Fibroblast of skin of right biceps (primary cell): Measurements from ENCODE around the gene AACS.

Experiments
- DNase-seq: peaks from one replicate; pipeline ENCODE4 v3.0.0-alpha.2; 2013

The AACS gene

DNA sequence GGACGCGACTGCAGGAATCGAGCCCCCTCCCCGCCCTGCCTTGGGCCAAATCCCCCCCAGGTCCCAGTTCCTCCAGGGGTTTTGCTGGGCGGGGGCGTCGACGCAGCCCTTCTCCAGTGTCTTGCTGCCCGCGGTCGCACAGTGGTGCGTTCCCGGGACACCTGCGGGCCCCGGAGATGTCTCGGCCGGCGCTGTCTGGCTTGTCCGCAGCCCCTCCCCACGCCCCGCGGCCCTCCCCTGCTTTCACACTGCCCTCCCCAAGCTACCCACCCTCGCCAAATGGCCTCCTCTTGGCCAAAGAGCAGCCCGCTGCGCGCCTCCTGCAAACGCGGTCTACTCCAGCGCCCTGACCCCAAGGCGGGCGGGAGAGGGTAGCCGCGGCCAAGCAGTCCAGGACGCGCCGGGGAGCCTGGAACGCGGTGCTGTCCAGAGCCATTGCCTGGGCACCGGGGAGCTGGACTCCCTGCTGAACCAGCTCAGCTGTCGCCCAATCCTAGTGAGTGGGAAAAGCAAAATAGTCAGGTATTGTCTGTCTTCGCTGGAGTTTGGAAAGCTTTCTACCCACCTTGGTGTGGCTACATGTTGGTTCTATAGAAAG is 122.0 kb downstream of the AACS start:
- no peak for DNase-seq

- no peak for DNase-seq
These were observed 122.8 kb downstream of the AACS start for GRCh38 chr12:125187780-125188741.

DNA sequence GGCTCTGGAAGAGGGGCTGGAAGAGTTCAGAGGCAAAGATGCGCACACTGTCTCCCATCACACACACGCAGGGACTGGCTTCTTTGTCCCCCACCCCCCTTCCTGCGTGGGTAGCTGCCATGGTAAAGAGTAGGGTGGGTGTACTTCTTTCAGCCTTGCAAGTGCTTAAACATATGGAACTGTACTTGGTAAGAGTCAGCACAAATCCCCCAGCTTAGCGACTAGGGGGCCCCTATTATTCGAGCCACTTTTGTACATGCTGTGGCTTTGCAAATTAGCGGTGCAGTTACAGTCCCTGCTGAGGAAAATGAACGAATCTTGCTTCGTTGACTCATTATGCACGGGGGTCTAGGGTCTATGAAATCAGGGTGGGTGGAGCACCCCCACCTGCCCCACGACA is 123.8 kb downstream of the AACS start:
- no peak for DNase-seq

- DNase-seq, result no peak
These were observed 124.3 kb downstream of the AACS start for GRCh38 chr12:125189502-125189901.

DNA sequence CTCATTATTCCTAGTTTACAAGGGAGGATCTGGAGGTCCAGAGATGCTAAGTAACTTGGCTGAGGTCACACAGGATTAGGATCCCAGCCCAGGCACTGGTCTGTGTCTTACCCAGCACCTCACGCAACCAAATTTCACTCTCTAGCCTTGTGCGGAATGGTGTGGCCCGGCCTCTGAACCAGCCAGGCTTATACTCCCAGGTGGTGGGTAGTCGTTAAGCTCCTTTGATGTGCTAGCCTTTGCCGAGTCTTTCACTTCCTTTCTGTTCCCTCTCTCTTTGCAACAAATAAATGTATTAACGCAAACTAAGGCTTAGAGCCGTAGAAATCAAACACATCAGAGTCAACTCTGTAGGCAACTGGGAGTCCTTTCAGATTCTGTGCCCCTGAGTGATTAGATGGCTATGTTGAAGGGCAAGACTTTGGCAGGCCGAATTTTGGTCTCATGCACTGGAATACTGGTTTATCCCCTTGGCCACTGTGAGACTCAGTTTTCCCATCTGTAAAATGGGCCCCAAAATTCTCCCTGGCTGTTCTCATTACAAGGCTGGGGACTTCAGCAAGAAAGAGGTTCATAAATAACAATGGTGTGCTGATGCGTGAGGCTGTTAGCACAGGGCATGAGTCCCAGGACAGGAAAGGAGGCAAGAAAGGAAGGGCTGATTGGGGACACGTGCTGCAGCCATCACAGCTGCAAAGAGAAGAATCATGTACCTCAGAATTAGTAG is 126.3 kb downstream of the AACS start:
- no peak for DNase-seq

- no peak for DNase-seq
These were observed 127.5 kb downstream of the AACS start for GRCh38 chr12:125192690-125193221.
